Right lobe of liver (tissue), 4 donors: Measurements from ENCODE around the gene CELA3A.
"Not testable (repeated sequence)": the region's sequence is repeated elsewhere in the genome, so short reads cannot be mapped to it uniquely, and the experiment has no call there.

Experiments used
- CTCF ChIP-seq, 4 donors: fragments of 200-600 bp in 3 of 4; fragments of 450-650 bp in 1 of 4; IDR thresholded peaks; one replicate each; pipeline versions ENCODE4 v1.5.1 to v1.8.0; 2016 to 2022; ENCODE audit warnings: antibody characterized with exemption in 4 of 4, mild to moderate bottlenecking in 2 of 4
- POLR2A ChIP-seq: fragments of 450-650 bp; IDR thresholded peaks from one replicate; pipeline ENCODE4 v1.6.1; 2017; ENCODE audit warnings: antibody characterized with exemption, mild to moderate bottlenecking
- donor health status: DM: no; HTN: no; CAD: no.
- donor health status: DM: no; HTN: no; CAD: no.
- donor health status: DM: no; HTN: yes; CAD: no.

GRCh38 chr1:22003959-22004358 lies 2.5 kb downstream of the CELA3A start:
- TF ChIP-seq CTCF (IDR thresholded peaks at IDR 0.05); POLR2A: not testable (repeated sequence)
